Stimulated activated naive CD8-positive, alpha-beta T cell treated with anti-CD3 and anti-CD28 coated beads, Interleukin-15, Interleukin-2, amounts not matched to agents 100 ng/mL and 50 ng/mL, for 24 hours (primary cell): ENCODE results near the gene RLBP1.

Source experiments
- H3K27ac Mint-ChIP-seq: one replicate; pipeline ENCODE4 v1.8.0; 2021; ENCODE audit warnings: mild to moderate bottlenecking, mixed read lengths
- H3K27me3 Mint-ChIP-seq: one replicate; pipeline ENCODE4 v1.8.0; 2021; ENCODE audit warnings: mixed read lengths
- H3K36me3 Mint-ChIP-seq: one replicate; pipeline ENCODE4 v1.8.0; 2021; ENCODE audit warnings: low read depth, mixed read lengths
- H3K4me1 Mint-ChIP-seq: one replicate; pipeline ENCODE4 v1.8.0; 2021; ENCODE audit warnings: low read depth, mixed read lengths
- H3K4me3 Mint-ChIP-seq: one replicate; pipeline ENCODE4 v1.8.0; 2021; ENCODE audit warnings: mild to moderate bottlenecking, mixed read lengths
- H3K9me3 Mint-ChIP-seq: one replicate; pipeline ENCODE4 v1.8.0; 2021; ENCODE audit warnings: mixed read lengths

RLBP1 gene

DNA sequence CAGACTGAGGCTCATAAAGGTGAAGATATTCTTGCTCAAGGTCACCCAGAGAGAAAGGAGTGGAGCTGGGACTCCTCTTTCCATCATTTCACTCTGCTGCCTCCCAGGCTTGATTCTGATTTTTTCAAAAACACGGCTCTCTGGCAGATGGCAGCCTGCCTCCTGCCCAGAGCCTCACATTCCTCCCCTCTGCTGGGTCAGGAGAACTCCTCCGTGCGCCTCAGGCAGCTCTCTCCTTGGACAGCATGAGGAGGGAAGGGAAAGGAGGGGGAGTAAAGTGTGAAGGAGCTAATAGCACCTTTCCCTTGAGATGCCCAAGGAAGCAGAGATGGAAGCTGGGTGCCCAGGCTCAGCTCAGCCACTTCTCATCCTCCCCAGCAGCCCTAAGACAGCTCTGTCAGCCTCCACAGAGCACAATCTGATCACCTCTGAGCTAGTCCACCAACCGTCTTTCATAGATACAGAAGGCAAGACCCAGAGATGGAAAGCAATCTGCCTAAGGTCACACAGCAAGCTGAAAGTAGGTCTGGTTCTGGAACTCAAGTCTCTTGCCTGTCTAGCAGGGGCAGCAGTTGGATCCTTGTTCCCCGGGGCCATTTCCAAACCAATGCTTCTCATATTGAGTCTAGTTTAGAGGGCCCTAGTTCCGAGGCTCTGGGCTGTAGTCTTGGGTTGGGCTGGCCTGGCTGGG, 3.5 kb downstream of the RLBP1 start:
- Mint-ChIP-seq H3K27ac (no peak overlapping the region), H3K36me3 (no peaks in the 10 kb centered on the region)

DNA sequence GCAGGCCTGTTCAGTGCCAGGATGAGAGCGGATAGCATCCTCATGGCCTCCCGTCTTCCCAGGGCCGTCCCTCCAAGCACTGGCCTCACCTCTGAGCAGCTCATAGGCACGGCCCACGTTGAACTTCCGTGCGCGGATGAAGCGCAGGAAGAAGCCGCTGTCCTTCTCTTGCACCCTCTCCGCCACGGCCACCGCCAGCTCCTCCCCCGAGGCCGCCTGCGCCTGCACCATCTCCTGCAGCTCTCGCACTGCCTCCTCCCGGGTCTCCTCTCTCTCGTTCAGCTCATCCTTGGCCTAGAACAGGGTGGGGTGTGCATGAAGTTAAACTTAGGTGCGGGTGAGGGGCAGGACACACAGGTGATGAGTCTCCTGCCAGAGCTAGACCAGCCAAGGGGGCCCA, 4.3 kb downstream of the RLBP1 start:
- Mint-ChIP-seq H3K27ac (no peak overlapping the region), H3K36me3 (no peaks in the 10 kb centered on the region), H3K9me3 (no peaks in the 10 kb centered on the region), H3K4me3 (no peak overlapping the region), H3K4me1 (no peaks in the 10 kb centered on the region), H3K27me3 (no peaks in the 10 kb centered on the region)

More for the DNA sequence above, 3.5 kb downstream of the RLBP1 start:
- Mint-ChIP-seq H3K4me3 (no peak overlapping the region), H3K27me3 (peaks cover 3% of the 10 kb centered on the region), H3K9me3 (no peaks in the 10 kb centered on the region), H3K4me1 (no peaks in the 10 kb centered on the region)

DNA sequence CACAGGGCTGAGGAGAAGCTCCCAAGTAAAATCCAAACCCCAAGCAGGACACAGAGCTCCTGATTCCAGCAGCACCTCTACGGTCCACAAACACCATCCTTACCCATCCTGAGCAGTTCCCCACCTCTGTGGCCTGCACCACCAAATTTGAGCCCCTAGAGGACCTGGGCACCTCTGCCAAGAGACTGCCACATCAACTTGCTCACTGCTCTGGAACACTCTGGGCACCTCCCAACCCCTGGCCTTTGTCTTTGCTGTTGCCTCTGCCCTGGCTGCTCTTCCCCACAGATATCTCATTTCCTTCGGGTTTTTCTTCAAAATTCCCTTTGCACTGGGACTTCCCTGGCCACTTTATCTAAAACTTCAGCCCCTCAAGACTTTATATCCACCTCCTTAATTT, 5.8 kb downstream of the RLBP1 start:
- Mint-ChIP-seq H3K36me3 (no peaks in the 10 kb centered on the region), H3K27ac (no peak overlapping the region), H3K4me1 (no peaks in the 10 kb centered on the region), H3K4me3 (no peak overlapping the region), H3K27me3 (no peaks in the 10 kb centered on the region), H3K9me3 (no peaks in the 10 kb centered on the region)

DNA sequence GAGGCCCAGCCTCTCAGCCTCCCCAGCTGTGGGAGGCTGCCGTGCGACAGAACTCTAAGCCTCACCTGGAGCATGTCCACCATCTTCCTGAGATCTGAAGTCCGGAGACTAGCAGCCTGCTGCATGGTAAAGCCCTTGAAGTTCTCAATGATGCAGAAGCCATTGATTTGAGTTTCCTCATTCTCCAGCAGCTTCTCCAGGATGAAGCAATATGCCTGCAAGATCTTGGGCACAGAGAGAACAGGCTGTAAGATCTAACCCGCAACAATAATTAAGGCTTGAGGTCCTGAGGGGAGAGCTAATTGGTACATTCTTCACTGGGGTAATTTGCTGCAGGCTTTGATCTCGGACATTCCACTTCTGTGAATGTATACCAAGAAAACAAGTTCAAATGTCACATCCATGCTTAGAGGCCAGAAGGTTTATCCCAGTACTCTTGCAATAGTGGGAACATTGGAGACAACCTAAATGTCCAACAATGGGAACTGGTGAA, 9.7 kb downstream of the RLBP1 start:
- no peaks in the 10 kb centered on the region for H3K36me3 Mint-ChIP-seq

DNA sequence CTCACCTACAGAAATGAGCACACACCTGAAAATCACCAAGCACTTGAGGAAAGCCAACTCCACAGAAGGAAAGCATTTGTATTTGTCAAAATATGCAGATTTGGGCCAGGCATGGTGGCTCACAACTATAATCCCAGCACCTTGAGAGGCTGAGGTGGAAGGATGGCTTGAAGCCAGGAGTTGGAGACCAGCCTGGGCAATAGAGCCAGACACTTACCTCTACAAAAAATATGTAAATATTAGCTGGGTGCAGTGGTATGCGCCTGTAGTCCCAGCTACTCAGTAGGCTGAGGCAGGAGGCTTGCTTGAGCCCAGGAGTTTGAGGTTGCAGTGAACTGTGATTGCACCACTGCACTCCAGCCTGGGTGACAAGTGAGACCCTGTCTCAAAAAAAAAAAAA, 12.3 kb downstream of the RLBP1 start:
- H3K4me1 Mint-ChIP-seq, result peaks cover 34% of the 10 kb centered on the region
- H3K27ac Mint-ChIP-seq, result no peak overlapping the region
- H3K4me3 Mint-ChIP-seq, result no peak overlapping the region
- no peaks in the 10 kb centered on the region for H3K9me3 Mint-ChIP-seq
- H3K27me3 Mint-ChIP-seq, result no peaks in the 10 kb centered on the region
- no peaks in the 10 kb centered on the region for H3K36me3 Mint-ChIP-seq

More for the DNA sequence above, 9.7 kb downstream of the RLBP1 start:
- Mint-ChIP-seq H3K4me3 (no peak overlapping the region), H3K27me3 (no peaks in the 10 kb centered on the region), H3K4me1 (peaks cover 10% of the 10 kb centered on the region), H3K27ac (no peak overlapping the region), H3K9me3 (no peaks in the 10 kb centered on the region)

DNA sequence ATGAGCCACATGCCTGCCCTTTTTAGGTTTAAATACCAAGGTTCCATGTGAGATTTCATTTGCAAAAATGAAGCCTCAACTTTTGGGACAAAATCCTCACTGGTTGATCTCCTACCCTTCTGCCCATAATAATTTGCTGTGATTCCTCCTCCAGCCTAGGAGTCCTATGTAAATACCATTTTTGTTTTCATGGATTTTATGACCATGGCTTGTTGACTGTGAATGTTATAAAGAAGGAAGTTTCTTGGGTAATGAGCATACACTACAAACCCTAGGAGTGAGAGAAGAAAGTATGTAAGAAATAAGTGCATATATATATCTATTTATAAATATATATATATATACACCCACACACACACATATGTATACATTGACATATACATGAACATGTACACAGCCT, 13.1 kb downstream of the RLBP1 start:
- H3K4me1 Mint-ChIP-seq, result peaks cover 42% of the 10 kb centered on the region
- H3K4me3 Mint-ChIP-seq, result no peak overlapping the region
- no peaks in the 10 kb centered on the region for H3K9me3 Mint-ChIP-seq
- H3K27me3 Mint-ChIP-seq, result no peaks in the 10 kb centered on the region
- H3K36me3 Mint-ChIP-seq, result no peaks in the 10 kb centered on the region
- no peak overlapping the region for H3K27ac Mint-ChIP-seq

DNA sequence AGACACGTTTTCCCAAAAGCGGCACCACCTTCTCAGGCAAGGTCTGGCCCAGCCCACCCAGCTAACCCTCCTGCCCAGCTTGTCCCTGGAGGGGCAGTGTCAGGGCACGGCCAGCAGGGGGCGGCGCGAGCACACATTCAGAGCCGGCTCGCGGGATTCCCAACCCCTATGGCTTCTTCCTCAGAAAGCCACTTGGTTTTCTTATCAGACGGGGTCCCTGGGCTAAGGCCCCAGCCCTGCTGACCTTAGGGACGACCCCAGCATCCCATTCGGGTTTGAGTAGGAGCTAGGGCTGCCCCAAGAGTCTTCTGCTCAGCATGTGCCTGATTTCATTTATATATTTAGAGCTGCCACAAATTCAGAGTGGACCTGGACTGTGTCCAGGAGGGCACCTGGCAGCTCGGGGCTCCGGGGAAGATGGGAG, 14.5 kb downstream of the RLBP1 start:
- H3K27ac Mint-ChIP-seq, result peak overlapping the region; percentile 68
- no peaks in the 10 kb centered on the region for H3K27me3 Mint-ChIP-seq
- peaks cover 47% of the 10 kb centered on the region for H3K4me1 Mint-ChIP-seq
- H3K4me3 Mint-ChIP-seq, result no peak overlapping the region
- H3K36me3 Mint-ChIP-seq, result peaks cover 6% of the 10 kb centered on the region
- no peaks in the 10 kb centered on the region for H3K9me3 Mint-ChIP-seq

DNA sequence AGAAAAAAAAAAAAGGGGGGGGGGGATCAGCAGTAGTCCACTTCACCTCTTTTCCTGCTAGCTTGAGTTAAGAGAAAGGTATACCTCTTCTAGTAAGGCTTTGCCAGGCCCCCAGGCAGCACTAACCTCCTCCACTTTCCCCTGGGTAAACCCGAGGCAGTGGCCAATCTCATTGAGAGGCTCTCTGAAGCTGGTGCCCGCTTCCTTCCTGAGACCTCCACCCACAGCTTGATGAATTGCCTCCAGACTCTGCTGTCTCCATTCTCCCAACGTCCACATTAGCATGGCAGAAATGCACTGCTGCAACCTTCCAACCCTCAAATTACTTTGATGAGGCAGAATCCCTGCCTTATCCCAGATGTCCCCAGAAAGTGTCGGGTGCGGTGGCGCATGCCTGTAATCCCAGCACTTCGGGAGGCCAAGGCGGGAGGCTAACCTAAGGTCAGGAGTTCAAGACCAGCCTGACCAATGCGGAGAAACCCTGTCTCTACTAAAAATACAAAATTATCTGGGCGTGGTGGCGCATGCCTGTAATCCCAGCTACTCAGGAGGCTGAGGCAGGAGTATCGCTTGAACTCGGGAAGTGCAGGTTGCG, 15.3 kb downstream of the RLBP1 start:
- no peaks in the 10 kb centered on the region for H3K9me3 Mint-ChIP-seq
- H3K27ac Mint-ChIP-seq, result no peak overlapping the region
- no peaks in the 10 kb centered on the region for H3K27me3 Mint-ChIP-seq
- peaks cover 47% of the 10 kb centered on the region for H3K4me1 Mint-ChIP-seq
- peaks cover 13% of the 10 kb centered on the region for H3K36me3 Mint-ChIP-seq
- no peak overlapping the region for H3K4me3 Mint-ChIP-seq

DNA sequence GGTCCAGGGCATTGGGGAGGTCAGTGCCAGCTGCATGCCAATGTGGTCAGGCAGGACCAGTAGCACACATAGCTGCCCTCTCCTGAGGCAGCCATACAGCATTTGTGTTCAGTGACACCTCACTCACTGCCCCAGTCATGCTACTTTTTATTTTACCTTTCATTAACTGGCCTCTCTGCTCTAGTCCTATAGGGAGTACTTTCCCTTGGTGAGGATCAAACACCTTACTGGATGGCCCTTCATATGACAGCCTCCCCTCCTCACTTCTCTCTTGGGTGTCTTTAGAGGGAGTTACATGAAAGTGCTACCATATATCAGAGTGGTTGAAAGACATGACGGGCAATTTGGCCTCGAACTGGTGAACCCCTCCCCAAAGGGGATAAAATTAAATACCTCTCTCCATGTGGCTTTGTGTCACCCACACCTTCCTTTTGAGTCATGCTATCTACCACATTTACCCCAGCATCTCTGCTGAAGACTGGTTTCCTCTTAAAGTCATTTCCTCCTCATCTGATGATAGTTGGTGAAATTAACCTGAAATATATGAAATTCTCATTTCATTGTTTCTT, 17.6 kb downstream of the RLBP1 start:
- Mint-ChIP-seq H3K4me1 (peaks cover 47% of the 10 kb centered on the region), H3K27me3 (no peaks in the 10 kb centered on the region), H3K4me3 (peak overlapping the region; percentile 58), H3K9me3 (no peaks in the 10 kb centered on the region), H3K27ac (peak overlapping the region; percentile 91), H3K36me3 (peaks cover 20% of the 10 kb centered on the region)

DNA sequence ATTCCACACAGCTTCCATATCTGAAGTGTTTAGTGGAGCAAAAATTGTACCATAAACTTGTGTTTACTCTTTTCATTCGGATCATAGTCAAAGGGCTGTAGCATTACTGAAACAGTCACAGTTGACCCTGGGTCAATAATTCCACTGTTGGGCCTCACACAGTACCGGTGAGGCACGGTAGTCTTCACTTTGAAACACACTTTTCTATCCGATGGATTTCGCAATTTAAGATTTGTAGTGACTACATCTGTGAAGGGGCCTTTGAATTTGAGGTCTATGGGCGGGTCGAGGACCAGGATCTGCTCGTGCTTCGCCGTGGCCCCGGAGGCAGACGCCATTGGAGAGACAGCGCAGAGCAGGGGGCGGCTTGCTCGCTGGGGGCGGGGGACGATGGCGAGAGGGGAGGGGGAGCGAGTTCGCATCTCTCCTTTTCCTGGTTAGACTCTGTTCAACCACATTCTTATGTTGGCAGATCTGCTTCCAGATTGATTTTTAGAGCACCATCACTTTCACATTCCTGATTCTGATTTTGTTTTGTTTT, 19.8 kb downstream of the RLBP1 start:
- Mint-ChIP-seq H3K4me3 (no peak overlapping the region), H3K36me3 (peaks cover 27% of the 10 kb centered on the region), H3K9me3 (no peaks in the 10 kb centered on the region), H3K27me3 (no peaks in the 10 kb centered on the region), H3K27ac (no peak overlapping the region), H3K4me1 (peaks cover 53% of the 10 kb centered on the region)

DNA sequence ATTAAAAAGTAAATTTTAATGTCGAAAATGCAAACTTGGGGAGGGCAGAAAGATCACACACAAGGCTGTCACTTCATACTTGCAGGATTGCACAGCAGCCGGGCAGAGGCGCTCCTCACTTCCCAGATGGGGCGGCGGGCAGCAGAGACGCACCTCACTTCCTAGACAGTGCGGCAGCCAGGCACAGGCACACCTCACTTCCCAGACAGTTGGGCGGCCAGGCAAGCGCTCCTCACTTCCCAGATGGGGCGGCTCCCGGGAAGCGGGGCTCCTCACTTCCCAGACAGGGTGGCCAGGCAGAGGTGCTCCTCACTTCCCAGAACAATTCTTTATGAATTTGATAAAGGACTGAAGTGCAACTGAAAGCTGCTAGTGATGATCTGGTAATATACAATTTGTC, 21.2 kb downstream of the RLBP1 start:
- no peaks in the 10 kb centered on the region for H3K27me3 Mint-ChIP-seq
- peaks cover 41% of the 10 kb centered on the region for H3K36me3 Mint-ChIP-seq
- no peaks in the 10 kb centered on the region for H3K9me3 Mint-ChIP-seq
- peaks cover 46% of the 10 kb centered on the region for H3K4me1 Mint-ChIP-seq
- no peak overlapping the region for H3K27ac Mint-ChIP-seq
- H3K4me3 Mint-ChIP-seq, result no peak overlapping the region

DNA sequence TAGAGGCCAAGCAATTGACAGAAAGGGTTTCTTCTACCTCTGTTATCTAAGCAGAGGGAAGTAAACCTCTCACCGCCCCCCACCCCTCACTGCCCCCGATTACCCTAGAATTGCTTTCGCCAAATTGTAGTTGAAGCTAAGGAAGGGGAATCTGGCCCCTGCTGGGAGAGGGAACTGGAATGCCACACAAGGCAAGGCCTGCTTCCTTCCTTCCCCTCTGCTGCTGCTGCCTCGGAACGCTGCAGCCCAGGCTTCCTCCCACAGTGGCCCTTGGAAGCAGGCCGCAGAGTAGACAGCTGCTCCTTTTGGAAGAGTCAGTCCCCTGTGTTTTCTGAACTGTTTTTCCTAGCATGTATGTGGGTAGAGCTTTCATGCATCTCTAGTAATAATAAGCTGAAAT, 21.6 kb downstream of the RLBP1 start:
- Mint-ChIP-seq H3K4me1 (peaks cover 42% of the 10 kb centered on the region), H3K27ac (no peak overlapping the region), H3K36me3 (peaks cover 42% of the 10 kb centered on the region), H3K4me3 (no peak overlapping the region), H3K27me3 (no peaks in the 10 kb centered on the region), H3K9me3 (no peaks in the 10 kb centered on the region)

DNA sequence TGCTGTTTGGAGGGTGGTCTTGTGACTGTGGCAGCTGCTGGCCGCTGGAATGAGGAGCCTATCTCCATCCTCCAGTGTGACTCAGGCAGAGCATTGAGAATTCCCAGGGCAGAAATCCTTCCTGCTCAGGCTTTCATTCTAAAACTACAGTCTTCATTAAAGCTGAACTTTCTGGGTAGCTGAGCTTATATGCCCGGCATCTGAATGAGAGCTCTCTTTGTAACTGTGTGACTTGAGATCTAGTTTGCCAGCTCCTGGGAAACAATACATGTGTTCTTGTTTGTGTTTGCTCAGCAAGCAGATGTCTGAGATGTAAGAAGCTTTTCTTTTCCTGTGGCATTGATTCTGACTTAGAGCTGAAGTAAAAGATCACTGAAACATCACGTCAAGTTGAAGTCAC, 22.4 kb downstream of the RLBP1 start:
- H3K4me3 Mint-ChIP-seq, result no peak overlapping the region
- H3K9me3 Mint-ChIP-seq, result no peaks in the 10 kb centered on the region
- H3K36me3 Mint-ChIP-seq, result peaks cover 48% of the 10 kb centered on the region
- H3K4me1 Mint-ChIP-seq, result peaks cover 34% of the 10 kb centered on the region
- no peak overlapping the region for H3K27ac Mint-ChIP-seq
- H3K27me3 Mint-ChIP-seq, result no peaks in the 10 kb centered on the region

DNA sequence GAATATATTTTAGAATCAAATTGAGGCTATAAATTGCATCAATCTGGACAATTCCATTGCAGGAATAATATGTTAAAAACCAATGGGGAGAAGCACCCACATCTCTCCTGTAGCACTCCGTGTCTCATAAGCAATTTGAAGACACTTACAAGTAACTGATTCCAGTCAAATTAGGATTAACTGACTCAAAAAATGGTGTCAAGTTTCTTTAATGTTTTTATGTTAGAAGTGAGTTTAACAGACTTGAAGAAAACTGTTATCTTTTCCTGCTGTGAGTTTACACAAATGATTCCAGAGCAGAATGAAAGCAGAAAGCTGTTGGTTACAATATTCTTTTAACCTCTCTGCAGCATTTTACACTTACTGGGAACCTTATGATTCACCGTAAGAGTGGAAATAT, 23.2 kb downstream of the RLBP1 start:
- Mint-ChIP-seq H3K9me3 (no peaks in the 10 kb centered on the region), H3K27me3 (no peaks in the 10 kb centered on the region), H3K36me3 (peaks cover 53% of the 10 kb centered on the region), H3K27ac (no peak overlapping the region), H3K4me3 (no peak overlapping the region), H3K4me1 (peaks cover 26% of the 10 kb centered on the region)

DNA sequence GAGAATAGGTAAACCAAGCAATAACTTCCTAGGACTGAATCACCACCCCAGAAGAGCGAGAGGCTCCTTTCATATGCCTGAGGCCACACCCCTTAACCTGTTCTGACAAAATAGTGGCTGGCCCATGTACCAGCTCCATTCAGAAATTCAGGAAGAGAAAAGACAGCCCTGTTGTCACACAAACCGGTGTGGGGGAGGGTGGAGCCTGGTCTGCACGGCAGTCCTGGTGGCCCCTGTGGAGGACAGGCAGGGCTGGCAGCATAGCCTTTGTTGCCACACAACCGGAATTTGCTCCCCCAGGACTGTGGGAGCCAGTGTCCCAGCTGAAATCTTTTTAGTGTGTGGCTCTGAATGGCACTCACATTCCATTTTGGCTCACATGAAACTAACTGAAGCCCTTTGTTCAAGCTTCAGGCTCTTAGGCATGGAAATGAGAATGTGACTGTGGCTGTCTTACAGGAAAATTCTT, 23.8 kb downstream of the RLBP1 start:
- Mint-ChIP-seq H3K36me3 (peaks cover 60% of the 10 kb centered on the region), H3K9me3 (no peaks in the 10 kb centered on the region), H3K27me3 (no peaks in the 10 kb centered on the region), H3K4me1 (peaks cover 26% of the 10 kb centered on the region), H3K27ac (peak overlapping the region; percentile 84), H3K4me3 (peak overlapping the region; percentile 60)
